CD1c-positive myeloid dendritic cell (primary cell): ENCODE data around the gene CACNA1D.

Source experiments
- DNase-seq: peaks from one replicate; pipeline ENCODE4 v3.0.0-alpha.2; 2016; ENCODE audit errors: extremely low spot score

Gene CACNA1D

DNA sequence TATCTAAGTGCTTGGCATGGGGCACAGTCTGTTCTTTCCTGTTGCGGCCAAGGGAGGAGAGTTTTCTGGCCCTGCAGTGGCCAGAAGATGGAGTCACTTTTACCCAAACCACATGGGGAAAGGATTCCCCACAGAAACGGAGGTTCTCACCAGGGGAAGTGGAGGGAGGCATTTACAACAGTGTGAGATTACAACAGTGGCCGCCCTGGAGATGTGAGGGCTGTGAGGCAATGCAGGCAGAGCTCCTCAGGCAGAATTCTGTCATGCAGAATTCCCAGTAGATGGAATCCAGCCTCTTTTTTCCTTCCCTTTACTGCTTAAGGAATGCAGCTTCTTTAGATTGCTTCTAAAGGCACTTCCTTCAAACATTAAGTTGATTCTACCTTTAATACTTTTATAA, 83.1 kb downstream of the CACNA1D start:
- no peak for DNase-seq

- no peak for DNase-seq
These were observed 85.2 kb downstream of the CACNA1D start for GRCh38 chr3:53579636-53580035.

DNA sequence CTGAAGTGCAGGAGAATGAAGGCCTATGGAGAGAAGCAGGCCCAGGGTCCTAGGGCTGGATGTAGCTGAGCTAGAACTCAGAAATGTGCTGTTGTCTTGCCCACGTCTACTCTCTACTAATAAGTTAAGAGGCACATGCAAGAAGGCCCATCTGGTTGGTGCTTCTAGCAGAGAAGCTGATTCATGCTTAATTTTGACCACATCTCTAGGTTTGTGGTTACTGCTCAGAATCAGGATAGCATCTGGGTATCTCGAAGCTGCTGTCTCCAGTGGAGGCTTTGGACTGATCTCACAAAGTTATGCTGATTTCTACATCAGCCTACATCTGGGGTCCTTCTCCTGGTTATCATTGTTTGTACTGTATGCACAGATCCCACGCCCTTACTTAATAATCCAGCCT, 87.3 kb downstream of the CACNA1D start:
- DNase-seq, result no peak

DNA sequence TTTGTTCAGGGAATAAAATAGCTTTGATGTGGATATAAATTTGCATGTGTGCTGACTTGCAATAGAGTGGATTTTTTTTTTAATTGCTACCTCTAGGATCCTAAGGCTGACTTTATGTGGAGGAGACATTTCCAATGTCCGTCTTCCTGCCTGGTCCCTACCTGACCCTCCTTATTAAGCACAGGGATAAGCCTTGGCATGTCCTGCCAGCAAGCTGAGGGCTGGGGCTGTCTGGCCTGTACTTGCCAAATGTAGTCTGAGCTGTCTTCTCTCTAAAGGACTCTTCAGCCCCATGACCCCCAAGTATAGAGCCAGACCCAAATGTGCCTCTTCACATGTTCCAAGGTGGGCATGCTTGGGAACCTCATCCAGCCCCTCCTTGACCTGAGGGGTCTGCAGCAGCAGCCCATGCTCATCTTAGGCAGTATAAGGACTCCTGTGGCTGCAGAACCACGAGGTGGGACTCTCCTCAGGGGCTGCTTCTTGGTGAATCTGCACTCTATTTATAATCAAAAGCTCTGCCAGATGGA, 88.8 kb downstream of the CACNA1D start:
- no peak for DNase-seq

- DNase-seq, result peak; percentile 7
These were observed 90.6 kb downstream of the CACNA1D start for GRCh38 chr3:53585049-53585448.

GRCh38 chr3:53585627-53586026, 91.2 kb downstream of the CACNA1D start:
- DNase-seq, result no peak

DNA sequence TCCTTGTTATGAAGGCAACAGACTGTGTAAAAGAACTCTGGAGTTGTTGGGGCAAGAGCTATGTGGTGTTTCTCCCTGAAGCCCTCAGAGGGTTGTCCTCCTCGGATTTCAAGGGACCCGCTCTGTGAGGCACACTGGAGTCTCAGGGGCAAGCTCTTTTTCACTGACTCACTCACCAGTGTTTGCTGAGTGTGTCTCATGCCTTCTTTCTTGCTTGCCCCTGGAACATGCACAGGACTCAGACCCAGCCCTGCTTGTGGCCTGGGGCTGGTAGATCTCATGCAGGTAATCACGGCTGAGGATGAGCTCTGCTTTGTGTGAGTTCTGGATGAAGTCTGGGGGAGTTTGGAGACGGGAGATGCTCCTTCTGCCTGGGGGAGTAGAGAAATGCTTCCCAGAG, 93.7 kb downstream of the CACNA1D start:
- no peak for DNase-seq

DNA sequence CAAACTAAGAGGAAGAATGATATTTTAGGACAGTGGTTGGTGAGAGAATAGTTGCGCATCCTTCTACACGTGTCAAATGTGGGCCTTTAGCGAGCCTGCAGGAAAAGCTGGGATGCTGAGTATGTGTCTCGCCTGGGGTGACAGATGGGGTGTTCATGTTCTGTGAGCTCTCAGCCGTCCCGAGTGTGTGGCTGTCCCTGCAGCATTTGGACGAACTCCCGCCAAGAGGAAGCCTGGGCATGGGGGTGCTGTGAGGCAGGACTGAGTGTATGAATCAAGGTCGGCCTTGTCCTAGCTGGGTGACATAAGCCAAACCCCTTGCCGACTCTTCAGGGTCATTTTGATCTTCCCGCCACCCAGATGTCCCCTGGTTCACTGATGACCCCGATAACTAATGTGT, 94.8 kb downstream of the CACNA1D start:
- DNase-seq, result no peak

- DNase-seq, result no peak
These were observed 95.4 kb downstream of the CACNA1D start for GRCh38 chr3:53589806-53590205.

GRCh38 chr3:53590606-53591005, 96.2 kb downstream of the CACNA1D start:
- DNase-seq, result no peak

GRCh38 chr3:53591646-53592045, 97.2 kb downstream of the CACNA1D start:
- DNase-seq, result no peak

GRCh38 chr3:53592862-53593261, 98.5 kb downstream of the CACNA1D start:
- DNase-seq, result no peak

- no peak for DNase-seq
These were observed 99.2 kb downstream of the CACNA1D start for GRCh38 chr3:53593611-53594010.

DNA sequence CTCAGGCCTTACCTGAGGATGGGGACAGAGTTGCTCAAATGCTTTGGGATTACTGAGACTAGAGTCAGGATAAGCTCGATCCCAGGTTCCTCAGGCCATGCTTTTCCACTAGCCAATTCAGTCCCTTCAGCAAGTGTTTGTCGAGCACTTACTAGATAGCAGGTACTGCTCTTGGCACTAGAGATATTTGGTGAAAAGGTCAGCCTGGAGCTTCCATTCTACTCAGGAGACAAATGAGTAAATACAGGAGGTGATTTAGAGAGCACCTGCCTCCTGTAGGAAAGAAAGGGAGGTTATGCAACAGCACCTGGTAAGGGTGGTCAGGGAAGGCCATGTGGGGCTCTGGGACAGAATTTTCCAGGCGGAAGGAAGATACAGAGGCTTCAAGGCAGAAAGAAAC, 99.9 kb downstream of the CACNA1D start:
- DNase-seq, result no peak

GRCh38 chr3:53595660-53596059, 101.2 kb downstream of the CACNA1D start:
- DNase-seq, result no peak

DNA sequence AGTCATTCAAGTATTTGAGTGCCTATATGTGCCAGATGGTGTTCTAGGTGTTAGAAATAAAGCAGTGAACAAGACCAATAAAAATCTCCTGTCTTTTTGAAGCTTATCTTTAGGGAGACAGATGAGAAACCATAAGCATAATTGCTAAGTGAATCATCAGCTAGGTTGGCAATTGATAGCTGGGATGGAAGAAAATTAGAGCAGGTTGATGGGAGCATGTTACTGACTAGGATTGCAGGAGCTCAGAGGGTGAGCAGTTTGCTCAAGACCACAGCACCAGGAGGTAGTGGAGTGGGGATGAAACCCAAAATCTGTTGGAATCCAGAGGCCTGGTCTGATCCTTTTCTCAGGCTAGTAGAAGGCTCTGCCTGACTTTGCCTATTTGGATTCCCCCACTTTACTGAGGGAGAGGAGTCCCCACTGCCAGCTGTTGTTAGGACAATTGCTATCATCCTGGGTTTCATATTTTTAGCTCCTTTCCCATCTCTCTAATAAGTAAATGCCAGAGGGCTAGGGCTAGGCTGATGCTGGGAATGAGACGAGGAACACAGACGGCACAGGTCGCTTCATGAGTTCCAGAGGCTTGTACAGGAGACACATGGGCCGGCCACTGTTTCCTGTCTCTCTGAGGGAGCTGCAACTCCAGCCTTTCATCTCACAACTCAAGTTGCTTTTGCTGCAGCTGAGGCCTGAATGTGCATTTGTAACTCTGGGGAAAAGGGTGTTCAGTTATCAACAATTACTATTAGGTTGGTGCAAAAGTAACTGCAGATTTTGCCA, 102.9 kb downstream of the CACNA1D start:
- DNase-seq, result no peak

GRCh38 chr3:53599771-53600170, 105.4 kb downstream of the CACNA1D start:
- no peak for DNase-seq

DNA sequence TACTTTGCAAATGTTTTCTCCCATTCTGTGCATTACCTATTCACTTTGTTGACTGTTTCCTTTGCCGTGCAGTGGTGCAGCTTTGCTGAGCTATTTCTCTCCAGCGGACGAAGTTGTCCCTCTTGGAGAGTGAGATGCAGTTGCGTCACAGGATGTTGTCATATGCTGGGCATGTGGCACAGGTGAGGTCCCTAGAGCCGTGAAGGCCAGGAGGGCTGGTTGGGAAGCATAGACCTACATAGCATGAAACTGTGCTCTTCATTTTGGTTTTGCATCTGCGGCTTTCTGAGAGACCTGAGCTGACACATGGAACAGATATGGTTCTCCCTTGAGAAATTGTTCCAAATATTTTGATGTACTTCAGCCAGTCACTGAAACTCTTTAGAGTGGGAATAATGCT, 108.5 kb downstream of the CACNA1D start:
- no peak for DNase-seq

- DNase-seq, result no peak
These were observed 109.8 kb downstream of the CACNA1D start for GRCh38 chr3:53604232-53604631.

- no peak for DNase-seq
These were observed 112.4 kb downstream of the CACNA1D start for GRCh38 chr3:53606793-53607192.

GRCh38 chr3:53612508-53612907, 118.1 kb downstream of the CACNA1D start:
- no peak for DNase-seq

GRCh38 chr3:53613125-53613524, 118.7 kb downstream of the CACNA1D start:
- peak; percentile 85 for DNase-seq

- no peak for DNase-seq
These were observed 119.9 kb downstream of the CACNA1D start for GRCh38 chr3:53614307-53614706.

- peak; percentile 27 for DNase-seq
These were observed 121.9 kb downstream of the CACNA1D start for GRCh38 chr3:53616321-53616720.
